HG03097 (cell line): Measurements from ENCODE around the gene PPP1R1B.
A peak's percentile ranks its signal among the peaks of the same experiment; 100 is the strongest.

ENCODE experiments used
- ATAC-seq: cut with Tn5 transposase; IDR thresholded peaks from one replicate; pipeline ENCODE4 v1.9.1; 2021; ENCODE audit not compliant: unreplicated experiment, low FRiP score

PPP1R1B gene

GRCh38 chr17:39631403-39631802, 4.7 kb downstream of the PPP1R1B start:
- ATAC-seq = no peak

DNA sequence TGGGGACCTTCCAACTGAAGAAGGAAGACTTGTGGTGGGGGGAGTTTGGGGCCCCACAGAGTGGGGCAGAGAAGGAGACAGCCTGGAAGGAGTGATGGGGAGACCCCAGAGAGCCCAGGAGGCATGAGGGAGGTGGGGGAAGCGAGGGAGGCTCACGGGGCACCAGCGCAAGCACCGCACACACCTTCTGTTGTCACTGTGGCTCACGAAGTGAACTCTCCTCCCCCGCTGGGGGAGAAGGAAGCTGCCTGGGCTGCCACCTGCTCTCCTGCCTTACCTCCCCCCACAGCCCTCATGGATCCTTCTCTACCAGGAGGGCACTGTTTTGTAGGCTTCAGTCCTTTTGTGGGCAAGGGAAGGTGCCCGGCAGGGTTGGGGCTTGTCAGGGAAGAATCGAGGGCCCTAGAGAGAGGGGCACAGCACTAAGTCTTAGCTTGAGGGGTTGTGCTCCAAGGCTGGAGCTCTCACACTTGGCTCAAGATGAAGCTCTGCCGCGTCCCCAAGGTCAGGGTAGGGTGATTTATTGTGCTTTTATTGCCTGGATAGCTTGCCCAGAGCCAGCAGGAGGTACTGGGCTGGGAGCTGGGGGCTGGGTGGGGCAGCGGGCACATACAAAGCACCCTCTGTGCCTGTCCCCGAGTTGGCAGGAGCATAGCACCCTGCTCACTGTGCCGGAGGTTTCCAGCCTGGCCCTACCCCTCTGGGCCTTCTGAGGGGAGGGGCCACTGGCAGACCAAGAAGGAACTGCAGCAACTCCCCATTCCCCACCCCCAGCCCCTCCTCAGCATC, 5.6 kb downstream of the PPP1R1B start:
- no peak for ATAC-seq

- ATAC-seq = no peak
Observed at GRCh38 chr17:39633570-39634183, 6.9 kb downstream of the PPP1R1B start.

DNA sequence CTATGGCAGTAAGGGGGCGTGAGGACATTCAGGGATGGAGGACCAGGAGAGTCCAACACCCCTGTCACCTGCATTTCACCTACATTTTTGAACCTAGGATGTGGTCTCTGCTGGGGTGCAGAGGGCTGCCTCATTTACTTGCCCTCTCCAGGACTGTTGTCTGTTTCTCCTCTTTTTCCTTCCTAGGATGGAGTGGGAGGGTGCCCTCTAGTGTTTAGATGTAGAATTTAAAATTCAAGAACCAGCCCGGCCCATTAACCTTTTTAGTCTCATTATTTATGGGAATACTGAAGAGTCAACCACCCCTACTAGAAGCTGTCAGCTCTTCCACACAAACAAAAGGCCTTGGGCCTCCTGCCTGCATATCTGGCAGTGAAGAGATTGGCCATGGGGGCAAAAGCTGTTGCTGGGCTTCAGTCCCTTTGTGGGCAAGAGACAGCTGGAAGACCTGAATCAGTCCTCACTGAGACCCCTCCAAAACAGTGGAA, 7.7 kb downstream of the PPP1R1B start:
- ATAC-seq = no peak

- no peak for ATAC-seq
Observed at GRCh38 chr17:39635614-39636176, 8.9 kb downstream of the PPP1R1B start.

DNA sequence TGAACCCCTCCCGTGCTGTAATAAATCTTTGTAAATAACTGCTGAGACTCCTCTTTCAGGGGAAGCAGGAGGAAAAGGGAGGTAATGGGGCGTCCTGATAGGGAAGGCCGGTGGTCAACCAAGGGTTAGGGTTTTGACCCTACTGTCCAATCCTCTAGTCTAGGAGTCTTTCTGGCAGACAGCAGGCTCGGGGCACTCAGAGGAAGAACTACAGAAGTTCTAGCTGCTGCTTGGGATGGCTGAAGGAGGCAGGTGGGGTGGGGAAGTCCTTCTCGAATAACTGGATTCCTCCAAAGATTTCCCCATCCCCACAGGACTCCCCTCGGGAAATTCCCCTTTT, 9.8 kb downstream of the PPP1R1B start:
- ATAC-seq = no peak

- peak; percentile 50 for ATAC-seq
Observed at GRCh38 chr17:39636927-39637736, 10.4 kb downstream of the PPP1R1B start, which contains the start of gene STARD3. TSS of gene STARD3 (plus strand) at chr17:39637144. CDS start at chr17:39653532, 16,388 bp downstream.

DNA sequence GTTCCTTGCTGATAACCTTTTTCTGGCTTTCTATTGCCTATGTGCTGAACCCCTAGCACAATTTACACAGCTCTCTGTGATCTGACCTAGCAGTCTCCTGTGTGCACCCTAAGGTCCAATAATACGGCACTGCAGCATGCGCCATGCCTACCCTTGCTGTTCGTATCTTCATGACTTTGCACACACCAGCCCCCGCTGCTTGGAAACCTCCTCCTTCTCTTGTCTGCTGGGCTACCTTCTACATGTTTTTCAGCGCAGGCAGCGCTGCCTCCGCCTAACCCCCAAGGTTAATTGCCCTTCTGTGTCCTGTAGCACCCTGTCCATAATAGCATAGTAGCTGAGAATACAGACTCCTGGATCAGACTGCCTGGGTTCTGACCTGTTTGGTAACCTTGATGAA, 11.6 kb downstream of the PPP1R1B start:
- ATAC-seq = no peak

DNA sequence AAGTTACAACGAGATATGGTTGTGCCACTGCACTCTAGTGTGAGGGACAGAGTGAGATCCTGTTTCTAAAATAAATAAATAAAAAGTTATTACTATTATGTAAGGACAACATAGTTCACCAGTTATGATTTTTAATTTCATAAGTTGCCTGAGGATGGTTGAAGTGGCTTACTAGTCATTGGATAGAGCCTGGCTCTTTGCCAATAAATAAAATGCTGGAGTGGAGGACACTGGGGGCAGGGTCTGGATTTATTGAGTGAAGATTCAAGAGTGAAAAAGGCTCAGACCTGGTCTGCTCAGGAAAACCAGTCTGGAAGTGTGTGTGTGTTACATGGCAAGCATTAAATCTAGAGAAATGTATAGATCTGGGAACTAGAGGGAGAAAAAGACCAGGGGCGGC, 12.3 kb downstream of the PPP1R1B start:
- ATAC-seq = no peak

- ATAC-seq = no peak
Observed at GRCh38 chr17:39639566-39640458, 13.1 kb downstream of the PPP1R1B start.

DNA sequence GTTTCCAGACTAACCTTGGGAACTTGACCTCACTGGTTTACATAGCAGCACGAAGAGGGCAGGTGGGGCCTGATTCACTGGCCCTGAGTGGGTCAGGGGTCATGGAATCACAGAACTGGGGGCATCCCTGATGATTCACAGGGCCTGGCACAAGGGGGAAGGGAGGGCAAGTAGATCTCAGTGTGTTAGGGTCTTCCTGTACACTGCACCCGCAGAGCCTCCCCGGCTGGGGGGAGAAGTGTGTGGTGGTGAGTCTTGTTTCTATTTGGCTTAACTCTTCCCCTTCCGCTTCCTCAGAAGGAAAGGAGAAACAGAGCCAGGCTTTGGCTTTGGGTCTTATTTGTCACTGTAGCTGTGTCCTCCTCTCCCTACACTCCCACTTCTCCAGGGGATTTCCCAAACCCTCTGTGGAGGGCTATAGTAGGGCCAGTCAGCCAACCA, 13.9 kb downstream of the PPP1R1B start:
- no peak for ATAC-seq

GRCh38 chr17:39641097-39641496, 14.3 kb downstream of the PPP1R1B start:
- no peak for ATAC-seq

- no peak for ATAC-seq
Observed at GRCh38 chr17:39641883-39642282, 15.1 kb downstream of the PPP1R1B start.

- ATAC-seq = no peak
Observed at GRCh38 chr17:39642291-39643074, 15.7 kb downstream of the PPP1R1B start.

DNA sequence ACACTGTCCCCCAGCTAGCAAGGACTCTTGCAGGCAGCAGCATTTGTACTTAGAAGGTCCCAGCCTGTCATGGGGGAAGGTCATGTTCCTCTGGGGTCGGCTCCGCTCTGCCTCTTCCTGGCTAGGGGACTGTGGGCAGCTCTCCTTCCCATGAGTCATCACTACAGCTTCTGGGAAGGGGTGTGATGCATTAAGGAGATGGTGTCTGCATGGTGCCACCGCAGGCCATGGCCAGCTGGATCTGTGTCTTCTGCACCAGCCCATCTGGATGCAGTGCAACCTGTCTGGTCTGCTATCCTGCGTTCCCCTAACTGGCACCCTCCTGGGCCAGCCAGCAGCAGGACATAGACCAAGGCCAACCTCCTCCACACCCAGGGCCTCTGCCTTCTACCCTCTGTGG, 16.5 kb downstream of the PPP1R1B start:
- no peak for ATAC-seq

DNA sequence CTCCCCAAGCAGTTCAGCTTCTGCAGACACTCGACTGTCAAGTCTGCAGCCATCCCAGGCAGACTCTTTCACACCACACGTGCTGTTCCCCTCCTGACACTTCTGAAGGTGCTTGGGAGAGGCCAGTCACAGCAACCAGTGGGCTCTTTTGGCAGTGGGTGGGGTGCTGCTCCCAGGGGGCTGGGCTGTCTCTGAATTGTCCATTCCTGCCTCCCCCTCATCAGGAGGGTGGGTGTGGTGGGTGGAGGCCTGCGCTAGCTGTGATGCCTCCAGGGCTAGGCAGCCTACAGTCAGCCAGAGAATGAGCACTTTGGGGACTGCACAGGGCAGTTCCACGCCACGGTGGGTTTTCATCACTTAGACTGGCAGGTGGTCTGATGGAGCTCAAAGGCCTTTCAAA, 20.5 kb downstream of the PPP1R1B start:
- ATAC-seq = no peak

DNA sequence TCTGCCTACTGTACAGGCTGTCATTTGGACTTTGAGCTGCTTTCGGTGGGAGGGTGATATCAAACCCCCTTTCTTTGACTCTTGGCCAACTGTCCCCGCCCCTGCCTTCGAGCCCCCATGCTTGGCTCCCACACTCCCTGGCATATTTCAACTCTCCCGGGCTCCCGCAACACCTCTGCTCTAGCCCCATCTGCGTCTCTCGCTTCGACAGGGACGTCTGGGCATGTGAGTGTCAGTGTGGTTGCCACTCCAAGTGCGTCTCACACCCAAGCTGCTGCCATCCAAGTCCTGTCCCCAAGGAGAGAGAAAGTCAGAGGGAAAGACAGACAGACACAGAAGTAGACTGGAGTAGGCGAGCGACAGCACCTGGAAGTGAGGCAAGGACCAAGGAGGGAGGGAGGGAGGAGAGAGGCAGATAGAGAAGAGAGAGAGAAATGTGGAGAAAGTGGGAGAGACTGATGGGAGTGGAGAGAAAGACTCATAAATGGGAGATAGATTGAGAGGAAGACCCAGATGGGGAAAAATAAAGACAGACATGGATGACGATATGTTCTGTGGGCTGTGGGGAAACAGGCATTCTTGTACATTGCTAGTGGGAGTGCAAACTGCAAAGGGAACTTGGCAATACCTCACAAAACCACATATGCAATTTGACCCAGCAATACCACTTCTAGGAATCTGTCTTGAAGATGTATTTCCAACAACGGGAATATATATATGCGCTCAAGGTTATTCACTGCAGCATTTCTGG, 22.0 kb downstream of the PPP1R1B start:
- no peak for ATAC-seq

GRCh38 chr17:39650121-39650579, 23.4 kb downstream of the PPP1R1B start:
- no peak for ATAC-seq
